OCI-LY3 (cell line): ENCODE measurements around the gene RGS4.
"Not testable (repeated sequence)": the region's sequence is repeated elsewhere in the genome, so short reads cannot be mapped to it uniquely, and the experiment has no call there.

Experiments used
- H2AFZ ChIP-seq: fragments of 200-600, 300-600 bp; shearing (Covaris generic); 2 replicates; pipeline ENCODE4 v1.6.0; 2014; ENCODE audit warnings: antibody characterized with exemption, low read depth, low read length
- H3K27ac ChIP-seq: fragments of 200-600, 300-600 bp; sonication (generic); 2 replicates; pipeline ENCODE4 v1.5.1; 2014; ENCODE audit warnings: mild to moderate bottlenecking, low read length, moderate library complexity, mixed read lengths
- H3K27me3 ChIP-seq: fragments of 200-600, 300-600 bp; sonication (generic); 2 replicates; pipeline ENCODE4 v1.6.1; 2014; ENCODE audit warnings: low read depth, low read length, mixed read lengths
- H3K36me3 ChIP-seq: fragments of 200-600, 300-600 bp; sonication (generic); replicated peaks from 2 replicates; pipeline ENCODE3; 2014; ENCODE audit warnings: low read depth, low read length, mixed read lengths
- H3K4me1 ChIP-seq: fragments of 300-600, 200-600 bp; sonication (generic); 2 replicates; pipeline ENCODE4 v1.6.1; 2014; ENCODE audit warnings: low read length, mixed read lengths
- H3K4me2 ChIP-seq: fragments of 200-600, 300-600 bp; sonication (generic); 2 replicates; pipeline ENCODE4 v1.6.1; 2014; ENCODE audit warnings: low read length, mixed read lengths
- H3K4me3 ChIP-seq: fragments of 300-600, 200-600 bp; sonication (generic); 2 replicates; pipeline ENCODE4 v1.5.1; 2014; ENCODE audit warnings: antibody characterized with exemption, mild to moderate bottlenecking, low read length, moderate library complexity
- H3K79me2 ChIP-seq: fragments of 300-600, 200-600 bp; shearing (Covaris generic); 2 replicates; pipeline ENCODE4 v1.6.1; 2014; ENCODE audit warnings: mild to moderate bottlenecking, low read length, mixed read lengths
- H3K9ac ChIP-seq: fragments of 300-600, 200-600 bp; shearing (Covaris generic); 2 replicates; pipeline ENCODE4 v1.6.0; 2014; ENCODE audit warnings: mild to moderate bottlenecking, low read length, moderate library complexity
- H3K9me3 ChIP-seq: fragments of 200-600, 300-600 bp; shearing (Covaris generic); 2 replicates; pipeline ENCODE4 v1.6.1; 2014; ENCODE audit warnings: low read length, mixed read lengths; ENCODE audit not compliant: insufficient read depth
- H4K20me1 ChIP-seq: fragments of 200-600, 300-600 bp; sonication (generic); 2 replicates; pipeline ENCODE4 v1.6.1; 2016; ENCODE audit warnings: low read length, mixed read lengths; ENCODE audit not compliant: insufficient read depth
- CTCF ChIP-seq: fragments of 200-600, 300-600 bp; sonication (generic); IDR thresholded peaks from 2 replicates; pipeline ENCODE4 v1.5.1; 2014; ENCODE audit warnings: antibody characterized with exemption, low read length, low read depth
- EZH2phosphoT487 ChIP-seq: fragments of 200-600 bp; shearing (Covaris generic); IDR thresholded peaks from 2 replicates; pipeline ENCODE4 v1.6.1; 2018; ENCODE audit warnings: antibody characterized with exemption, mixed run types, low read depth

The RGS4 gene

GRCh38 chr1:163083690-163084089 is 14.5 kb downstream of the RGS4 start:
- no peaks in the 10 kb centered on the region for H4K20me1 ChIP-seq
- no peak overlapping the region for H3K4me2 ChIP-seq
- TF ChIP-seq CTCF (no peak), EZH2phosphoT487 (no peak)
- H3K27ac ChIP-seq, result no peak overlapping the region
- no peaks in the 10 kb centered on the region for H3K27me3 ChIP-seq
- H3K4me1 ChIP-seq, result no peaks in the 10 kb centered on the region
- no peaks in the 10 kb centered on the region for H3K36me3 ChIP-seq
- no peak overlapping the region for H3K9ac ChIP-seq
- H3K79me2 ChIP-seq, result no peaks in the 10 kb centered on the region
- H3K4me3 ChIP-seq, result no peak overlapping the region
- H2AFZ ChIP-seq, result no peak overlapping the region
- no peaks in the 10 kb centered on the region for H3K9me3 ChIP-seq

GRCh38 chr1:163084330-163084729 is 15.2 kb downstream of the RGS4 start:
- Histone ChIP-seq H4K20me1 (no peaks in the 10 kb centered on the region), H3K36me3 (no peaks in the 10 kb centered on the region), H3K4me3 (no peak overlapping the region), H3K4me2 (no peak overlapping the region), H3K27me3 (no peaks in the 10 kb centered on the region), H3K9me3 (no peaks in the 10 kb centered on the region), H3K79me2 (no peaks in the 10 kb centered on the region), H3K9ac (no peak overlapping the region), H2AFZ (no peak overlapping the region), H3K4me1 (no peaks in the 10 kb centered on the region), H3K27ac (no peak overlapping the region)
- TF ChIP-seq EZH2phosphoT487, result no peak
- TF ChIP-seq CTCF, result no peak

- Histone ChIP-seq H3K9me3 (no peaks in the 10 kb centered on the region), H3K27me3 (no peaks in the 10 kb centered on the region), H4K20me1 (no peaks in the 10 kb centered on the region), H3K4me1 (no peaks in the 10 kb centered on the region), H3K4me2 (no peak overlapping the region), H3K36me3 (no peaks in the 10 kb centered on the region), H3K9ac (no peak overlapping the region), H2AFZ (no peak overlapping the region), H3K4me3 (no peak overlapping the region), H3K79me2 (no peaks in the 10 kb centered on the region), H3K27ac (no peak overlapping the region)
- TF ChIP-seq EZH2phosphoT487, result no peak
- TF ChIP-seq CTCF, result no peak
Observed at GRCh38 chr1:163085041-163085903, 16.1 kb downstream of the RGS4 start.

GRCh38 chr1:163085904-163086268 is 16.7 kb downstream of the RGS4 start:
- Histone ChIP-seq H3K79me2 (no peaks in the 10 kb centered on the region), H3K9me3 (no peaks in the 10 kb centered on the region), H3K9ac (no peak overlapping the region), H3K36me3 (no peaks in the 10 kb centered on the region), H3K4me2 (no peak overlapping the region), H4K20me1 (no peaks in the 10 kb centered on the region), H3K27me3 (no peaks in the 10 kb centered on the region), H2AFZ (no peak overlapping the region), H3K27ac (no peak overlapping the region), H3K4me3 (no peak overlapping the region), H3K4me1 (no peaks in the 10 kb centered on the region)
- TF ChIP-seq CTCF, result no peak
- no peak for TF ChIP-seq EZH2phosphoT487

GRCh38 chr1:163089117-163089516 is 20.0 kb downstream of the RGS4 start:
- not testable (repeated sequence) for H3K4me2 ChIP-seq, H3K79me2 ChIP-seq, H3K4me3 ChIP-seq, H3K27ac ChIP-seq, H3K4me1 ChIP-seq, H4K20me1 ChIP-seq, H3K36me3 ChIP-seq, H3K9ac ChIP-seq, H3K27me3 ChIP-seq, H3K9me3 ChIP-seq, H2AFZ ChIP-seq
